Measurements from ENCODE around the gene KCNE5. TPM values are rescaled to one million over a fixed set of nuclear protein-coding genes. Genes with fewer than 3 reads are reported as not detected.
A peak's percentile ranks its signal among the peaks of the same experiment; 100 is the strongest.

KCNE5 gene
- total RNA-seq, 4 donors from 2014 or later, result not detected

DNA sequence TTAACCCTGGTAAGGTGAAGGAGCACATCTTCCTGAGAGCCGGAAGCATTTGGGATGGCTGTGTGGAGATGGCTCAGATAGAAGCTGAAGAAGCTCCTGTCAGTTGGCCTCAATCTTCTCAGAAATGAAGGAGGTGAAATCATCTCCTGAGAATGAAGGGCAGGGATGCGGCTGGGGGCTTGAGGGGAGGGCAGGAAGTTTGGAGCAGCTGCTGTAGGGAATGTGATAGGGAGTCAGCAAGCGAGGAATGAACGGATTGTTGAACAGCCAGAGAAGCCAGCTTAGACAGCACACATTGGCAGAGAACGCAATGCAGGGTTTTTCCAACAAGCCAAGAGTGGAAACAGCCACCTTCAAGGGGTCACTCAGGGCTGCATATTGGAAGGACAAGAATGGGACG is 10.0 kb downstream of the KCNE5 start:
- no peaks in the 10 kb centered on the region for H3K36me3 ChIP-seq
- WGBS, 2 donors, result 64% methylated on average over 6 of the region's 6 CpGs
- TF ChIP-seq, protein P1, sequence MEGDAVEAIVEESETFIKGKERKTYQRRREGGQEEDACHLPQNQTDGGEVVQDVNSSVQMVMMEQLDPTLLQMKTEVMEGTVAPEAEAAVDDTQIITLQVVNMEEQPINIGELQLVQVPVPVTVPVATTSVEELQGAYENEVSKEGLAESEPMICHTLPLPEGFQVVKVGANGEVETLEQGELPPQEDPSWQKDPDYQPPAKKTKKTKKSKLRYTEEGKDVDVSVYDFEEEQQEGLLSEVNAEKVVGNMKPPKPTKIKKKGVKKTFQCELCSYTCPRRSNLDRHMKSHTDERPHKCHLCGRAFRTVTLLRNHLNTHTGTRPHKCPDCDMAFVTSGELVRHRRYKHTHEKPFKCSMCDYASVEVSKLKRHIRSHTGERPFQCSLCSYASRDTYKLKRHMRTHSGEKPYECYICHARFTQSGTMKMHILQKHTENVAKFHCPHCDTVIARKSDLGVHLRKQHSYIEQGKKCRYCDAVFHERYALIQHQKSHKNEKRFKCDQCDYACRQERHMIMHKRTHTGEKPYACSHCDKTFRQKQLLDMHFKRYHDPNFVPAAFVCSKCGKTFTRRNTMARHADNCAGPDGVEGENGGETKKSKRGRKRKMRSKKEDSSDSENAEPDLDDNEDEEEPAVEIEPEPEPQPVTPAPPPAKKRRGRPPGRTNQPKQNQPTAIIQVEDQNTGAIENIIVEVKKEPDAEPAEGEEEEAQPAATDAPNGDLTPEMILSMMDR (IDR thresholded peaks at IDR 0.05), result no peak
- no peak for TF ChIP-seq POLR2A (IDR thresholded peaks at IDR 0.05)
- H3K27ac ChIP-seq, result no peak overlapping the region
- intact Hi-C loops (cut with DNase I), result no loop called here
- no peaks in the 10 kb centered on the region for H3K9me3 ChIP-seq
- H3K27me3 ChIP-seq, result no peaks in the 10 kb centered on the region
- no peak overlapping the region for H3K4me3 ChIP-seq (replicated peaks in 1 of 3)
- DNase-seq, result no peak
- H3K4me1 ChIP-seq, result no peaks in the 10 kb centered on the region

- DNase-seq, result no peak
- H3K4me3 ChIP-seq (replicated peaks in 1 of 3), result no peak overlapping the region
- intact Hi-C loops (cut with DNase I), result no loop called here
- WGBS, 2 donors, result 42 to 53% methylated on average over 5 of the region's 5 CpGs
- H3K27me3 ChIP-seq, result no peaks in the 10 kb centered on the region
- H3K36me3 ChIP-seq, result no peaks in the 10 kb centered on the region
- TF ChIP-seq, protein P1 (IDR thresholded peaks at IDR 0.05), result no peak
- TF ChIP-seq POLR2A (IDR thresholded peaks at IDR 0.05), result no peak
- no peak overlapping the region for H3K27ac ChIP-seq
- no peaks in the 10 kb centered on the region for H3K4me1 ChIP-seq
- no peaks in the 10 kb centered on the region for H3K9me3 ChIP-seq
Observed at GRCh38 chrX:109601486-109601885, 23.5 kb downstream of the KCNE5 start.

- no peaks in the 10 kb centered on the region for H3K4me1 ChIP-seq
- H3K9me3 ChIP-seq, result no peaks in the 10 kb centered on the region
- TF ChIP-seq, protein P1 (IDR thresholded peaks at IDR 0.05), result no peak
- no peak for TF ChIP-seq POLR2A (IDR thresholded peaks at IDR 0.05)
- H3K27ac ChIP-seq, result no peak overlapping the region
- H3K27me3 ChIP-seq, result no peaks in the 10 kb centered on the region
- DNase-seq, result peak; percentile 2 to 11
- H3K4me3 ChIP-seq (replicated peaks in 1 of 3), result no peak overlapping the region
- no peaks in the 10 kb centered on the region for H3K36me3 ChIP-seq
- WGBS, 2 donors, result 6 to 11% methylated on average over 15 to 16 of the region's 16 CpGs
- intact Hi-C loops (cut with DNase I), result no loop called here
Observed at GRCh38 chrX:109600237-109600651, 24.7 kb downstream of the KCNE5 start.

DNA sequence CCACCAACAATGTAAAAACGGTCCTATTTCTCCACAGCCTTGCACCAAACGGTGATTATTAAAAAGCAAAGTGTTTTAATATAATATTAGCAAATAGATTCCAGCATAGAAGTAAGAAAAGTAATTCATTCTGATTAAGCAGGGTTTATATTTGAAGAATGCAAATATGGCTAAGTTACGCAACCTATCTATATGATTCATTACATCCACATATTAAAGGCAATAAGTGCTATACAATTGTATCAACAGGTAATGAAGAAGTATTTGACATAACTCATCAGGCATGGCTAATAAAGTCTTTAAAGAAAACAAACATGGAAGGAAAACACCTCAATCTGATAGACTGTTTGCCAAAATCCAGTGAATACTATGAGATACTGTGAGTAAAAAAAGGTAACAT is 29.0 kb downstream of the KCNE5 start:
- H3K27ac ChIP-seq, result no peak overlapping the region
- intact Hi-C loops (cut with DNase I), result no loop called here
- H3K27me3 ChIP-seq, result no peaks in the 10 kb centered on the region
- H3K36me3 ChIP-seq, result no peaks in the 10 kb centered on the region
- WGBS, 2 donors, result 87 to 90% methylated on average over 3 of the region's 3 CpGs
- no peaks in the 10 kb centered on the region for H3K9me3 ChIP-seq
- no peaks in the 10 kb centered on the region for H3K4me1 ChIP-seq
- no peak for TF ChIP-seq POLR2A (IDR thresholded peaks at IDR 0.05)
- TF ChIP-seq, protein P1 (IDR thresholded peaks at IDR 0.05), result no peak
- no peak overlapping the region for H3K4me3 ChIP-seq (replicated peaks in 1 of 3)
- no peak for DNase-seq

GRCh38 chrX:109590176-109590575 is 34.8 kb downstream of the KCNE5 start:
- WGBS, 2 donors, result 64 to 74% methylated on average over 4 of the region's 4 CpGs
- no peaks in the 10 kb centered on the region for H3K27me3 ChIP-seq
- H3K4me3 ChIP-seq (replicated peaks in 1 of 3), result no peak overlapping the region
- no peaks in the 10 kb centered on the region for H3K36me3 ChIP-seq
- TF ChIP-seq, protein P1 (IDR thresholded peaks at IDR 0.05), result no peak
- no peak for TF ChIP-seq POLR2A (IDR thresholded peaks at IDR 0.05)
- no peaks in the 10 kb centered on the region for H3K4me1 ChIP-seq
- intact Hi-C loops (cut with DNase I), result no loop called here
- no peak for DNase-seq
- H3K9me3 ChIP-seq, result no peaks in the 10 kb centered on the region
- no peak overlapping the region for H3K27ac ChIP-seq

All from thyroid gland (tissue), 4 donors.